GM12878 (cell line): ENCODE data around the gene IFNLR1. TPM values are rescaled to one million over a fixed set of nuclear protein-coding genes. Genes with fewer than 3 reads are reported as not detected.

Source experiments
- ATF2 ChIP-seq: IDR thresholded peaks from 2 replicates; pipeline ENCODE4 v1.6.1; 2012; ENCODE audit warnings: low read length, inconsistent platforms
- BCL3 ChIP-seq: IDR thresholded peaks from 2 replicates; pipeline ENCODE4 v1.6.1; 2011; ENCODE audit warnings: borderline replicate concordance, low read depth, mild to moderate bottlenecking, moderate library complexity, low read length; ENCODE audit not compliant: insufficient read depth, poor library complexity, severe bottlenecking
- BHLHE40 ChIP-seq, 2 experiments: fragments of 450-650 bp in 1 of 2; IDR thresholded peaks; 2 replicates each; pipeline ENCODE4 v1.6.1; 2011 to 2017; ENCODE audit warnings: low read depth in 2 of 2, borderline replicate concordance in 1 of 2, improper control_type of control experiment in 1 of 2, low read length in 1 of 2, mild to moderate bottlenecking in 1 of 2
- CHD2 ChIP-seq: IDR thresholded peaks from 2 replicates; pipeline ENCODE4 v1.6.1; 2011; ENCODE audit warnings: low read depth, low read length, improper control_type of control experiment, borderline replicate concordance
- CUX1 ChIP-seq: IDR thresholded peaks from 2 replicates; pipeline ENCODE4 v1.6.1; 2012; ENCODE audit warnings: improper control_type of control experiment, low read depth, low read length; ENCODE audit not compliant: insufficient replicate concordance
- EGR1 ChIP-seq, 2 experiments: IDR thresholded peaks; 1 replicate in 1 of 2; 2 replicates in 1 of 2; pipeline ENCODE4 v1.6.1; 2011 to 2012; ENCODE audit warnings: low read depth in 2 of 2, low read length in 2 of 2, borderline replicate concordance in 1 of 2, mild to moderate bottlenecking in 1 of 2, moderate library complexity in 1 of 2
- EP300 ChIP-seq, 2 experiments: fragments of 150-350 bp in 1 of 2; IDR thresholded peaks; 2 replicates each; pipeline ENCODE4 v1.6.1; 2011 to 2012; ENCODE audit warnings: low read depth in 2 of 2, low read length in 2 of 2, borderline replicate concordance in 1 of 2, improper control_type of control experiment in 1 of 2, inconsistent platforms in 1 of 2; ENCODE audit not compliant: control insufficient read depth in 1 of 2
- FOS ChIP-seq: IDR thresholded peaks from 3 replicates; pipeline ENCODE4 v1.6.1; 2011; ENCODE audit warnings: borderline replicate concordance; ENCODE audit not compliant: insufficient read length; ENCODE audit errors: extremely low read depth
- GABPA ChIP-seq: IDR thresholded peaks from 2 replicates; pipeline ENCODE4 v1.6.1; 2014; ENCODE audit warnings: antibody characterized with exemption, low read depth, mild to moderate bottlenecking, inconsistent platforms
- HSF1 ChIP-seq: fragments of 150-350 bp; IDR thresholded peaks from 2 replicates; pipeline ENCODE4 v1.6.1; 2014; ENCODE audit warnings: mild to moderate bottlenecking, low read depth, low read length
- IKZF1 ChIP-seq: fragments of 450-650 bp; conservative IDR thresholded peaks from 2 replicates; pipeline ENCODE4 v1.6.1; 2017; ENCODE audit warnings: antibody characterized with exemption, mild to moderate bottlenecking
- PML ChIP-seq: IDR thresholded peaks from 2 replicates; pipeline ENCODE4 v1.6.1; 2012; ENCODE audit warnings: low read length, inconsistent platforms
- RB1 ChIP-seq: fragments of 450-650 bp; formaldehyde crosslinking; IDR thresholded peaks from 2 replicates; pipeline ENCODE4 v1.6.1; 2017; ENCODE audit warnings: mild to moderate bottlenecking, borderline replicate concordance
- STAT1 ChIP-seq: fragments of 450-650 bp; conservative IDR thresholded peaks from 2 replicates; pipeline ENCODE4 v1.6.1; 2014; ENCODE audit warnings: antibody characterized with exemption, mild to moderate bottlenecking
- TAF1 ChIP-seq: IDR thresholded peaks from 2 replicates; pipeline ENCODE4 v1.6.1; 2011; ENCODE audit warnings: mild to moderate bottlenecking, low read depth, low read length, borderline replicate concordance
- USF1 ChIP-seq: IDR thresholded peaks from 2 replicates; pipeline ENCODE4 v1.6.1; 2011; ENCODE audit warnings: borderline replicate concordance, low read depth, mild to moderate bottlenecking, moderate library complexity, mixed read lengths, low read length; ENCODE audit not compliant: insufficient read depth; ENCODE audit errors: extremely low read length
- ZNF24 ChIP-seq: fragments of 450-650 bp; IDR thresholded peaks from 2 replicates; pipeline ENCODE4 v1.6.1; 2017; ENCODE audit warnings: antibody characterized with exemption, mild to moderate bottlenecking
- polyA plus RNA-seq, 11 experiments: library from polyadenylated mRNA; depleted of rRNA in 4 of 11; unstranded in 6 of 11; stranded (reverse) in 5 of 11; fragments of >200 nt; fragmentation: Nextera tagmentation in 4 of 11; fragmentation: Illumina TruSeq in 1 of 11; extraction: Ambion mirVana in 4 of 11; extraction: Trizol in 1 of 11; gene quantifications; 1 replicate in 1 of 11; 2 replicates in 10 of 11; pipeline versions ENCODE4 v1.2.1 to v1.2.3, GENCODE V29; 2011 to 2016; ENCODE audit warnings: inconsistent platforms in 2 of 11, missing spikeins in 2 of 11, low read depth in 1 of 11
- total RNA-seq, 4 experiments: library from RNA; depleted of rRNA in 3 of 4; stranded (reverse); fragments of >200 nt in 3 of 4; fragmentation: Illumina TruSeq in 1 of 4; extraction: Trizol in 1 of 4; gene quantifications; 2 replicates each; pipeline versions ENCODE4 v1.2.1 to v1.2.3, GENCODE V29; 2013 to 2021

Gene IFNLR1
- total and polyA plus RNA-seq, 10 of the 15 experiments (the other 5 are each of a cell fraction or from before 2014, with no cell fraction given): 0.31 to 5.6 (median 3.9) TPM

- TF ChIP-seq CUX1 (no peak), STAT1 (no peak), PML (no peak), FOS (no peak), BHLHE40 (IDR thresholded peaks at IDR 0.05; ENCODE audit: borderline replicate concordance in 1 of 2, low read depth in 2 of 2, low read length in 1 of 2) (peak; percentile 24 to 64; a peak in 1 of 4 replicates), EP300 (IDR thresholded peaks at IDR 0.05; ENCODE audit: borderline replicate concordance in 1 of 2, control insufficient read depth in 1 of 2, low read depth in 2 of 2, low read length in 2 of 2) (no peak), USF1 (no peak), ATF2 (no peak), BCL3 (no peak), ZNF24 (no peak), EGR1 (IDR thresholded peaks at IDR 0.05; ENCODE audit: borderline replicate concordance in 1 of 2, low read depth in 2 of 2, low read length in 2 of 2) (0 out of 3 replicates have a peak, but pooled peaks of 1 of the 2 experiments have one; percentile 47), IKZF1 (no peak), HSF1 (no peak), RB1 (no peak), TAF1 (no peak), CHD2 (no peak), GABPA (no peak)
These were observed 74.9 kb downstream of the IFNLR1 start, which contains the start of gene MYOM3 (continued) for GRCh38 chr1:24111996-24112779.
